Activated T-cell treated with anti-CD3 and anti-CD28 coated beads, Interleukin-2, amount 50 U/mL, for 24 hours (primary cell): ENCODE measurements around the gene KDM4F.
A peak's percentile ranks its signal among the peaks of the same experiment; 100 is the strongest.

Experiments
- DNase-seq: peaks from one replicate; pipeline ENCODE4 v3.0.0-alpha.2; 2020
- H3K27ac Mint-ChIP-seq: 2 replicates; pipeline ENCODE4 v1.8.0; 2020; ENCODE audit warnings: mild to moderate bottlenecking, mixed read lengths
- H3K27me3 Mint-ChIP-seq: 2 replicates; pipeline ENCODE4 v1.8.0; 2020; ENCODE audit warnings: mixed read lengths
- H3K36me3 Mint-ChIP-seq: 2 replicates; pipeline ENCODE4 v1.8.0; 2020; ENCODE audit warnings: low read depth, mixed read lengths
- H3K4me1 Mint-ChIP-seq: 2 replicates; pipeline ENCODE4 v1.8.0; 2020; ENCODE audit warnings: low read depth, mixed read lengths
- H3K4me3 Mint-ChIP-seq: 2 replicates; pipeline ENCODE4 v1.8.0; 2020; ENCODE audit warnings: mild to moderate bottlenecking, moderate library complexity, mixed read lengths
- H3K9me3 Mint-ChIP-seq: 2 replicates; pipeline ENCODE4 v1.8.0; 2020; ENCODE audit warnings: mixed read lengths

Gene KDM4F

DNA sequence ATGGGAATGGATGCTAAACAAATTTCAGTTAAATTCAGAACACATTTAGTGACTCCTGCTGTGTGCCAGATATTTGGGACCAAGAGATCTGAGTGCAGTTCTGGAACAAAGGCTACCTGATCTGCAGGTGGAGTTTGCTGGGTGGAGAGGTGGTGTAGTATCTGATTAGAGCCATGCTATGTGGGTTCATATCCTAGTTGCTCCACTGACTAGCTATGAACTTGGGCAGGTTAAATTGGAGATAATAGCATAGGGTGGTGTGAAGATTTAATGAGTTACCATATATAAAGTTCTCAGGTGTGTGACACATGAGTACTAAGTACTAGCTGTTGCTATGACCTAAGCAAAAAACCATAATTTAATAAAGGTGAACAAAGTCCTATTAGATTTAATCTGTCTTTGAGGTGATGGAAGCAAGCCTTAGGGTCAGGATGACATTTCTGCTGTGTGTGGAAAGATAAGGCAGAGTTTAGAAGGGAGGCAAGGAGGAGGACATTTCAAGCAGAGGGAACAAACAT, 42.5 kb downstream of the KDM4F start:
- DNase-seq, result no peak
- Mint-ChIP-seq H3K36me3 (peaks cover 10% of the 10 kb centered on the region), H3K9me3 (no peaks in the 10 kb centered on the region), H3K4me3 (peak overlapping the region; percentile 88), H3K4me1 (peaks cover 71% of the 10 kb centered on the region), H3K27me3 (no peaks in the 10 kb centered on the region), H3K27ac (no peak overlapping the region)

- peak; percentile 37 for DNase-seq
- Mint-ChIP-seq H3K27me3 (no peaks in the 10 kb centered on the region), H3K27ac (peak overlapping the region; percentile 22), H3K4me1 (peaks cover 77% of the 10 kb centered on the region), H3K36me3 (peaks cover 10% of the 10 kb centered on the region), H3K9me3 (no peaks in the 10 kb centered on the region), H3K4me3 (no peak overlapping the region)
These were observed 43.5 kb downstream of the KDM4F start for GRCh38 chr11:95092549-95093324.

- no peak for DNase-seq
- Mint-ChIP-seq H3K4me3 (no peak overlapping the region), H3K27ac (no peak overlapping the region)
These were observed 44.3 kb downstream of the KDM4F start for GRCh38 chr11:95093548-95093947.

DNA sequence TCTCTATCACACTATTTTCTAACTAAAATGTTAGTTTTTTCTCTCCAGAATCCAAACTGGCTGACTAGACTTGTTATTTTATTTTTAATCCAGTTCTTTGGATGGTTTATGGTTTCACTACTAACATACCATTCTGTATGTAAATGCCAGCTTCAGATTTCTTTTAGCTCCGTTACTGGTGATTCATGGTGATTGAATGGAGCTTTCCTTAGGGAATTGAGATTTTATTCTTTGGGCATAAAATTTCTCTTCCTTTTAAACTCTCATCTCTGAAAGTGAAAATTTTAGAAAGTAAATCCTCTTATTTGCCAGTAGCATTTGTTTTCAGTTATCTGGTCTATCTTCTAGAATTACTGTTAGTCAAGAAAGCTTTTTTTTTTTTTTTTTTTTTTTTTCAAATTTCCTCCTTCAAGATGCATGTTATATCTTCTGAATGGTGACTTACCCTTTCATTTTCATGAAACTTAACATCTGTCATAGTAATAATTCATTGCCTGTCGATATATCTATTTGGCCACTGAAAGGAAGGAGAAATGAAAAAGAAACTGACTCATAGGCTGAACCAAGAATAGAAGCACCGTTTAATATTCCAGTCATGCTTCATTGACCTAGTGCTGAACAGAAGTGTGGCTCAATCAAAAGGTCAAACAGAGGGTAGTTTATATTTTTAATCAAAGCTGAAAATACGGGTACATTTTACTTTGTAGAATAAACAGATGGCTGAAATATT, 46.8 kb downstream of the KDM4F start:
- H3K9me3 Mint-ChIP-seq, result no peaks in the 10 kb centered on the region
- H3K4me3 Mint-ChIP-seq, result no peak overlapping the region
- peak overlapping the region; percentile 7 for H3K27ac Mint-ChIP-seq
- no peak for DNase-seq
- no peaks in the 10 kb centered on the region for H3K27me3 Mint-ChIP-seq
- peaks cover 60% of the 10 kb centered on the region for H3K4me1 Mint-ChIP-seq
- peaks cover 16% of the 10 kb centered on the region for H3K36me3 Mint-ChIP-seq

More at GRCh38 chr11:95093548-95093947, 44.3 kb downstream of the KDM4F start:
- H3K36me3 Mint-ChIP-seq, result peaks cover 13% of the 10 kb centered on the region
- H3K27me3 Mint-ChIP-seq, result no peaks in the 10 kb centered on the region
- no peaks in the 10 kb centered on the region for H3K9me3 Mint-ChIP-seq
- peaks cover 76% of the 10 kb centered on the region for H3K4me1 Mint-ChIP-seq

- no peak overlapping the region for H3K27ac Mint-ChIP-seq
- DNase-seq, result no peak
- peaks cover 19% of the 10 kb centered on the region for H3K36me3 Mint-ChIP-seq
- H3K4me1 Mint-ChIP-seq, result peaks cover 48% of the 10 kb centered on the region
- H3K9me3 Mint-ChIP-seq, result no peaks in the 10 kb centered on the region
- H3K27me3 Mint-ChIP-seq, result no peaks in the 10 kb centered on the region
- no peak overlapping the region for H3K4me3 Mint-ChIP-seq
These were observed 48.0 kb downstream of the KDM4F start for GRCh38 chr11:95097209-95097608.

DNA sequence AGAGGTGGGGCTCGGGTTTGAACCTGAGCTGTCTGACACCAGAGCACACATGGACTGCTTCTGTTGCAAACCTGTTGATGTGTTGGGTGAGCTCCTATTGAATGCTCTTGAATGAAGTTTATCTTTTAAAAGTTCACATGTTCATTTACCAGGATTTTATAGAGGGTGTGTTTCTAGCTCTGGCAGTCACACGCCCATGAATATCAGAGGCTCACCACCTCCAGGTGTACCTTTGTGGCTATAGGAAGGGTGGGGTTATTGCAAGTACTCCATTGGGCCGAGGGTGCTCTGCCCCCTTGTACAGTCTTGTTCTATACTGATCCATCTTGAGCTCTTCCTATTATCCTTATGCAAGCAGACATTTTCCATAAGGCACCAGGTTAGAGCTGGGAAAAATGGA, 49.6 kb downstream of the KDM4F start:
- Mint-ChIP-seq H3K9me3 (no peaks in the 10 kb centered on the region), H3K27ac (no peak overlapping the region), H3K4me1 (peaks cover 37% of the 10 kb centered on the region), H3K4me3 (no peak overlapping the region), H3K36me3 (peaks cover 24% of the 10 kb centered on the region), H3K27me3 (no peaks in the 10 kb centered on the region)
- no peak for DNase-seq

GRCh38 chr11:95100191-95100648, 51.0 kb downstream of the KDM4F start:
- H3K9me3 Mint-ChIP-seq, result no peaks in the 10 kb centered on the region
- H3K36me3 Mint-ChIP-seq, result peaks cover 18% of the 10 kb centered on the region
- no peak for DNase-seq
- no peaks in the 10 kb centered on the region for H3K27me3 Mint-ChIP-seq
- peaks cover 26% of the 10 kb centered on the region for H3K4me1 Mint-ChIP-seq
- H3K27ac Mint-ChIP-seq, result no peak overlapping the region
- H3K4me3 Mint-ChIP-seq, result no peak overlapping the region
